ENCODE measurements around the gene NEU1. TPM values are rescaled to one million over a fixed set of nuclear protein-coding genes. Genes with fewer than 3 reads are reported as not detected.
A peak's percentile ranks its signal among the peaks of the same experiment; 100 is the strongest.
"Not testable (repeated sequence)": the region's sequence is repeated elsewhere in the genome, so short reads cannot be mapped to it uniquely, and the experiment has no call there.

NEU1 gene
- total RNA-seq, 1 experiment from 2014 or later: 38.1 TPM

- peak in 1 of 2 experiments; percentile 30 for DNase-seq (ENCODE audit: low read depth in 1 of 2, low spot score in 2 of 2)
- no peaks in the 10 kb centered on the region for H3K9me3 ChIP-seq (replicated peaks)
These were observed 26.6 kb downstream of the NEU1 start for GRCh38 chr6:31836047-31836473.

DNA sequence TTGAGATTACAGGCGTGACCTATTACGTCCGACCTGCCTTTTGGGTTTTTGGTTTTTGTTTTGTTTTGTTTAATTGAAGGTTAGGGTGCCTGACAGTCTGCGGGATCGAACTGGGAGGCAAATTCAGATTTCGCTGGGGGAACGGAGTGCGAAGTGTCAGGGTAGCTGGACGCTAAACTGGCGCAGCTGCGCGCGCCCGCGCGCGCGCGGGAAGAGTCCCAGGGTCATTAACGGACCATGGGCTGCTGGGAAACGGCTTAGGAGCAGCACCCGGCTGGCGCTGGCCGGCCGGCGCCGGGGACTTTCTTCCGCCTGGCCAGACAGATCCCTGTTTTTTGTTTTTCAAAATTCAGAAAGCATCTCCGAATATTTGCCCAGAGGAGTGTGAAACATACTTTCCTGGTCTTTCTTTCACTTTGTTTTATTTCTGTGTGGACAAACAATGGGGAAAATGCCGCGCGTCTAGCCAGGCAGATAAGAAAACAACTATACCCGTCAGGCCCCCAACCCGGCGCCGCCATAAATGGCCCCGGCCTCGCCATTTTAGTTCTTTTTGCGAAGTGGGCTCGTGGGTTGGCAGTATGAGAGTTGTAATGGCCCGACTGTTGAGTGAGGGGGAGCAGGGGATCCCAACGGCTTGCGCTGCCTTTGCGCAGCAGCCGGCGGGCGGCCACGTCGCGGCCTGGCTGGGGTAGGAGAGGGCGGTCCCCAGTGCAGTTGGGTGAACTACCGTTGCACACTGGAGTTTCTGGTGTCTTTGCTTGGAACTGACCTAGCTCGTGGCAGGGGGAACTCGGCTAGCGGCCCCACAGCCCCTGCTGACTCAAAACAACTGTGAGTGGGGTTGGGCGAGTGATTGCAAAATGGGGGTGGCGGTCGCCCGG is 28.0 kb downstream of the NEU1 start:
- Histone ChIP-seq H3K27me3 (replicated peaks) (no peaks in the 10 kb centered on the region), H3K9me3 (replicated peaks) (no peaks in the 10 kb centered on the region), H3K4me3 (peak overlapping the region; percentile 74), H3K27ac (peak overlapping the region; percentile 99), H3K36me3 (peaks cover 55% of the 10 kb centered on the region), H3K4me1 (replicated peaks) (peaks cover 38% of the 10 kb centered on the region)
- DNase-seq (ENCODE audit: low read depth in 1 of 2, low spot score in 2 of 2): peak; percentile 90 to 96

More at GRCh38 chr6:31836047-31836473, 26.6 kb downstream of the NEU1 start:
- H3K27ac ChIP-seq: 0 out of 2 replicates have a peak overlapping the region, but pooled peaks have one; percentile 21
- H3K4me3 ChIP-seq: peak overlapping the region; percentile 74
- peaks cover 67% of the 10 kb centered on the region for H3K36me3 ChIP-seq
- peaks cover 34% of the 10 kb centered on the region for H3K4me1 ChIP-seq (replicated peaks)
- H3K27me3 ChIP-seq (replicated peaks): no peaks in the 10 kb centered on the region

DNA sequence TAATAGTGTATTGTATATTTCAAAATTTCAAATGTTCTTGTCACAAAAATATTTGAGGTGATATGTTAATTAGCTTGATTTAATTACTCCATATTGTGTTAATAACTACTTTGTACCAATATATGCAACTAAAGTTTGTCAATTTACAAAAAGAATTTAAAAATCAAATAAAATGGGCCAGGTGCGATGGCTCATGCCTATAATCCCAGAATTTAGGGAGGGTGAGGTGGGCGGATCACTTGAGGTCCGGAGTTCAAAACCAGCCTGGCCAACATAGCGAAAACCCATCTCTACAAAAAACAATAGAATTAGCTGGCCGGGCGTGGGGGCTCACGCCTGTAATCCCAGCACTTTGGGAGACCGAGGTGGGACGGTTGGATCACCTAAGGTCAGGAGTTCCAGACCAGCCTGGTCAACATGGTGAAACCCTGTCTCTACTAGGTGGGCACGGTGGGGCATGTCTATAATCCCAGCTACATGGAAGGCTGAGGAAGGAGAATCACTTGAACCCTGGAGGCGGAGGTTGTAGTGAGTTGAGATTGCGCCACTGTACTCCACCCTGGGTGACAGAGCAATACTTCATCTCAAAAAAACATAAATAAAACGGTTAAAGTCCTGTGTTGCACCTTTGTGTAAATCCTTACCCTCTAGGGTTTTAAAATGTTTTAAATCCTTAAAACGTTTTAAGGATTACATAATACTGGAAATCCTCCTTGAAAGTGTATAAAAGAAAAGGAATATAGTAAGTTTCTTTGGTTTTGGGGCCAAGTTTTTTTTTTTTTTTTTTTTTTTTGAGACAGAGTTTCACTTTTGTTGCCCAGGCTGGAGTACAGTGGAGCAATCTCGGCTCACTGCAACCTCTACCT is 31.0 kb downstream of the NEU1 start:
- Histone ChIP-seq H3K9me3 (replicated peaks) (no peaks in the 10 kb centered on the region), H3K4me1 (replicated peaks) (peaks cover 20% of the 10 kb centered on the region), H3K36me3 (peaks cover 26% of the 10 kb centered on the region), H3K4me3 (no peak overlapping the region), H3K27ac (no peak overlapping the region), H3K27me3 (replicated peaks) (no peaks in the 10 kb centered on the region)
- DNase-seq (ENCODE audit: low read depth in 1 of 2, low spot score in 2 of 2): no peak

DNA sequence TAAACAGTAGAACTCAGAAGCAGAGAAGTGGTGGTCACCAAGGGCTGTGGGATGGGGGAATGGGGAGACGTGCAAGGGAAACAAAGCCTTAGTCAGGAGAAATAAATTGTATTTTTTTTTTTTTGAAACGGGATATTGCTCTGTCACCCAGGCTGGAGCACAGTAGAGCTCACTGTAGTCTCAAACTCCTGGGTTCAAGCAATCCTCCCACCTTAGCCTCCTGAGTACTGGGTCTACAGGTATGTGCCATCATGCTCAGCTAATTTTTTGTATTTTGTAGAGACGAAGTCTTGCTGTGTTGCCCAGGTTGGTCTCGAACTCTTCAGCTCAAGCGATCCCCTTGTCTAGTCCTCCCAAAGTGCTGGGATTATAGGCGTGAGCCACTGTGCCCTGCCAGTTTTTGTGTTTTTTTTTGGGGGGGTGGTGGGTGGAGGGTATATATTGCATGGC is 31.7 kb downstream of the NEU1 start:
- Histone ChIP-seq H3K27me3 (replicated peaks) (no peaks in the 10 kb centered on the region), H3K9me3 (replicated peaks) (no peaks in the 10 kb centered on the region), H3K27ac (no peak overlapping the region), H3K4me1 (replicated peaks) (peaks cover 20% of the 10 kb centered on the region), H3K4me3 (peak overlapping the region; percentile 44), H3K36me3 (peaks cover 19% of the 10 kb centered on the region)
- DNase-seq (ENCODE audit: low read depth in 1 of 2, low spot score in 2 of 2): no peak

DNA sequence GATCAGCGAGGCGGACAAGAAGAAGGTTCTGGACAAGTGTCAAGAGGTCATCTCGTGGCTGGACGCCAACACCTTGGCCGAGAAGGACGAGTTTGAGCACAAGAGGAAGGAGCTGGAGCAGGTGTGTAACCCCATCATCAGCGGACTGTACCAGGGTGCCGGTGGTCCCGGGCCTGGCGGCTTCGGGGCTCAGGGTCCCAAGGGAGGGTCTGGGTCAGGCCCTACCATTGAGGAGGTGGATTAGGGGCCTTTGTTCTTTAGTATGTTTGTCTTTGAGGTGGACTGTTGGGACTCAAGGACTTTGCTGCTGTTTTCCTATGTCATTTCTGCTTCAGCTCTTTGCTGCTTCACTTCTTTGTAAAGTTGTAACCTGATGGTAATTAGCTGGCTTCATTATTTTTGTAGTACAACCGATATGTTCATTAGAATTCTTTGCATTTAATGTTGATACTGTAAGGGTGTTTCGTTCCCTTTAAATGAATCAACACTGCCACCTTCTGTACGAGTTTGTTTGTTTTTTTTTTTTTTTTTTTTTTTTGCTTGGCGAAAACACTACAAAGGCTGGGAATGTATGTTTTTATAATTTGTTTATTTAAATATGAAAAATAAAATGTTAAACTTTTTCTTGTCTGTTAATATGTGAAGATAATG is 32.9 kb downstream of the NEU1 start:
- H3K27ac ChIP-seq: no peak overlapping the region
- peak in 1 of 2 experiments; percentile 65 for DNase-seq (ENCODE audit: low read depth in 1 of 2, low spot score in 2 of 2)
- H3K4me1 ChIP-seq (replicated peaks): peaks cover 20% of the 10 kb centered on the region
- H3K36me3 ChIP-seq: peaks cover 7% of the 10 kb centered on the region
- no peaks in the 10 kb centered on the region for H3K27me3 ChIP-seq (replicated peaks)
- peak overlapping the region; percentile 44 for H3K4me3 ChIP-seq
- no peaks in the 10 kb centered on the region for H3K9me3 ChIP-seq (replicated peaks)

DNA sequence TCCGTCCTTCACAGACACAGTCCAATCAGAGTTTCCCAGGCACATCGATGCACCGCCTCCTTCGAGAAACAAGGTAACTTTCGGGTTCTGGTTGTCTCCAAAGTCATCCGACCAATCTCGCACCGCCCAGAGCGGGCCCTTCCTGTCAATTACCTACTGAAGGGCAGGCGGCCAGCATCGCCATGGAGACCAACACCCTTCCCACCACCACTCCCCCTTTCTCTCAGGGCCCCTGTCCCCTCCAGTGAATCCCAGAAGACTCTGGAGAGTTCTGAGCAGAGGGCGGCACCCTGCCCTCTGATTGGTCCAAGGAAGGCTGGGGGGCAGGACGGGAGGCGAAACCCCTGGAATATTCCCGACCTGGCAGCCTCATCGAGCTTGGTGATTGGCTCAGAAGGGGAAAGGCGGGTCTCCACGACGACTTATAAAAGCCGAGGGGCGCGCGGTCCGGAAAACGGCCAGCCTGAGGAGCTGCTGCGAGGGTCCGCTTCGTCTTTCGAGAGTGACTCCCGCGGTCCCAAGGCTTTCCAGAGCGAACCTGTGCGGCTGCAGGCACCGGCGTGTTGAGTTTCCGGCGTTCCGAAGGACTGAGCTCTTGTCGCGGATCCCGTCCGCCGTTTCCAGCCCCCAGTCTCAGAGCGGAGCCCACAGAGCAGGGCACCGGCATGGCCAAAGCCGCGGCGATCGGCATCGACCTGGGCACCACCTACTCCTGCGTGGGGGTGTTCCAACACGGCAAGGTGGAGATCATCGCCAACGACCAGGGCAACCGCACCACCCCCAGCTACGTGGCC is 35.1 kb downstream of the NEU1 start, which contains the start of gene HSPA1B:
HSPA1B (plus strand) TSS at position 453 of the 794 bp plus-strand sequence; CDS start at position 666, 213 bp downstream.
- H3K27me3 ChIP-seq (replicated peaks): no peaks in the 10 kb centered on the region
- DNase-seq (ENCODE audit: low read depth in 1 of 2, low spot score in 2 of 2): peak; percentile 100
- peaks cover 7% of the 10 kb centered on the region for H3K36me3 ChIP-seq
- H3K9me3 ChIP-seq (replicated peaks): no peaks in the 10 kb centered on the region
- H3K4me1 ChIP-seq (replicated peaks): peaks cover 22% of the 10 kb centered on the region
- peak within 1 kb of the TSS; percentile 57 for H3K4me3 ChIP-seq
- H3K27ac ChIP-seq: peak within 1 kb of the TSS; percentile 49

DNA sequence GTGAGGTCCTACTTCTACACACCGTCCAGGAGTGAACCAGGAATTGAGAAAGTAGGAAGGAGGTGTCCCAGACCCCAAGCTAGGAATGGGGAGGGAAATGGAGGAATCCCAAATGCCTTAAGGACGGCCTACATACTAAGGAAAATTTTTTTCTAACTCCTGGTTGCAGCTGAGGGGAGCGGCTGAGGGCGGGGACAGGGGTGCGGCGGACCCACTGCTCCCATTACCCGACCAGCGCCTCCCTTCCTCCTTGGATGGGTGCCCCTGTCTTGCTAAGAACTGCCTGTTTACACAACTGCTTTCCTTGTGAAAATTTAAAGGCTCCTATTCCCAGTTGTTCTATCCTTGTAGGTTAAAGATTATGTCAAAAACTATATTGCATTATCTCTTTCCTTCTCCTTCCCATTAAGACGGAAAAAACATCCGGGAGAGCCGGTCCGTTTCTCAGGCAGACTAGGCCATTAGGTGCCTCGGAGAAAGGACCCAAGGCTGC is 35.8 kb downstream of the NEU1 start:
- peak in 1 of 2 experiments; percentile 73 for DNase-seq (ENCODE audit: low read depth in 1 of 2, low spot score in 2 of 2)
- H3K9me3 ChIP-seq (replicated peaks): no peaks in the 10 kb centered on the region
- no peaks in the 10 kb centered on the region for H3K27me3 ChIP-seq (replicated peaks)
- peak overlapping the region; percentile 57 for H3K4me3 ChIP-seq
- peak overlapping the region; percentile 49 for H3K27ac ChIP-seq
- peaks cover 7% of the 10 kb centered on the region for H3K36me3 ChIP-seq
- peaks cover 23% of the 10 kb centered on the region for H3K4me1 ChIP-seq (replicated peaks)

DNA sequence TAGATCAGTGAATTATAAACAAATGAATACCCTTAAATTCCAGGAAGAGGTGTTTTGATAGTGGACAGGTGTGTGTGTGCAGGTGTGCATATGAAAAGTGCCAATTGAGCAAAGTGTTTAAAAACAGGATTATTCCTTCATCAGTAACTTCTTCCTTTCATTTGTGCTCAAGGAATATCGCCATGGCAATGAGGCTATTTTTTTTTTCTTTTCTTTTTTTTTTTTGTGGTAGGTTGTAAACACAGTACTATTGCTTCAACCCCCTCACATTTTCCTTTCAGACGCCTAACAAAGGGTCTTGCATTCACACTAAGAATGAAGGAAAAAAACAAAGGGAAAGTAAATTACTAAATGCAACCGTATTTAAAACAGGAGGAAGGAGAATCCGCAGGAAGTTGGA is 37.1 kb downstream of the NEU1 start:
- no peak overlapping the region for H3K4me3 ChIP-seq
- H3K27ac ChIP-seq: no peak overlapping the region
- peaks cover 31% of the 10 kb centered on the region for H3K4me1 ChIP-seq (replicated peaks)
- no peaks in the 10 kb centered on the region for H3K9me3 ChIP-seq (replicated peaks)
- H3K36me3 ChIP-seq: peaks cover 4% of the 10 kb centered on the region
- no peak for DNase-seq (ENCODE audit: low read depth in 1 of 2, low spot score in 2 of 2)
- H3K27me3 ChIP-seq (replicated peaks): no peaks in the 10 kb centered on the region

- H3K27ac ChIP-seq; H3K27me3 ChIP-seq (replicated peaks); H3K4me3 ChIP-seq; H3K9me3 ChIP-seq (replicated peaks); DNase-seq (ENCODE audit: low read depth in 1 of 2, low spot score in 2 of 2): not testable (repeated sequence)
- Histone ChIP-seq H3K36me3 (peaks cover 10% of the 10 kb centered on the region), H3K4me1 (replicated peaks) (peaks cover 37% of the 10 kb centered on the region)
These were observed 38.9 kb downstream of the NEU1 start for GRCh38 chr6:31823592-31824196.

DNA sequence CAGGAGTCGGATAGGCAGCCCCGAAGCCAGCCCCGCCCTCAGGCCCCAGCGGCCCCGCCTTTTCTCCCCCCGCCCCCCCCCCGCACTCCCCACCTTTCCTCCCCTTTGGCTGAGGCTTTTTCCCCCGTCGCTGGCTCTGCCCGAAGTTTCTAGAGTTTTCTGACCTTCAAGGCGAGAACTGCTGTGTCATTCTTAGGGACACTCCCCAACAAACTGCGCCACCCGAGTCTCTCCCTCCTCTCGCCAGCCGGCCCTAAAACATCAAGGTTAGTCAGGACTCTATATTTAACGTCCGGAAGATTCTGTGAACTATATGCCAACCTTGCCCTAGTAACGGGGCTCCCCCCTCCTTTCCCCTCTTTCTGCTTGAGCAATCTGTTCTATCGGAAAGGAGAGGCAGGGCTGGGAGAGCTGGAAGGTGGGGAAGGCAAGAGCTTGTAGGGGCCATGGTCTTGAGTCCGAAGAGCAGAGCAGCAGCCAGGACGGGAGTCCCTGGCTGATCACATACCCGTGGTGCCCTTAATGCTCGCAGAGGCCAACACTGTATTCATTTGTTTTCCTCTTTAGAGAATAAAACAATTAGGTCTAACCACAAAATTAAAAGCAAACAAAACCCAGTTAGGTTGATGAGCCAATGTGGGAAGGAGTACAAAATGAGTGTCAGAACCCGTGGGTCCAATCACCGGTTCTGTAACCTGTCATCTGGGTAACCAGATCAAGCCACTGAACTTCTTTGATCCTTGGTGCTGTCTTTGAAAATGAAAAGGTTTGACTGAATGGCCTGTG is 40.4 kb downstream of the NEU1 start:
- peak; percentile 80 to 87 for DNase-seq (ENCODE audit: low read depth in 1 of 2, low spot score in 2 of 2)
- peak overlapping the region; percentile 42 for H3K4me3 ChIP-seq
- peaks cover 49% of the 10 kb centered on the region for H3K4me1 ChIP-seq (replicated peaks)
- H3K27ac ChIP-seq: peak overlapping the region; percentile 85
- peaks cover 13% of the 10 kb centered on the region for H3K36me3 ChIP-seq
- no peaks in the 10 kb centered on the region for H3K9me3 ChIP-seq (replicated peaks)
- H3K27me3 ChIP-seq (replicated peaks): no peaks in the 10 kb centered on the region

DNA sequence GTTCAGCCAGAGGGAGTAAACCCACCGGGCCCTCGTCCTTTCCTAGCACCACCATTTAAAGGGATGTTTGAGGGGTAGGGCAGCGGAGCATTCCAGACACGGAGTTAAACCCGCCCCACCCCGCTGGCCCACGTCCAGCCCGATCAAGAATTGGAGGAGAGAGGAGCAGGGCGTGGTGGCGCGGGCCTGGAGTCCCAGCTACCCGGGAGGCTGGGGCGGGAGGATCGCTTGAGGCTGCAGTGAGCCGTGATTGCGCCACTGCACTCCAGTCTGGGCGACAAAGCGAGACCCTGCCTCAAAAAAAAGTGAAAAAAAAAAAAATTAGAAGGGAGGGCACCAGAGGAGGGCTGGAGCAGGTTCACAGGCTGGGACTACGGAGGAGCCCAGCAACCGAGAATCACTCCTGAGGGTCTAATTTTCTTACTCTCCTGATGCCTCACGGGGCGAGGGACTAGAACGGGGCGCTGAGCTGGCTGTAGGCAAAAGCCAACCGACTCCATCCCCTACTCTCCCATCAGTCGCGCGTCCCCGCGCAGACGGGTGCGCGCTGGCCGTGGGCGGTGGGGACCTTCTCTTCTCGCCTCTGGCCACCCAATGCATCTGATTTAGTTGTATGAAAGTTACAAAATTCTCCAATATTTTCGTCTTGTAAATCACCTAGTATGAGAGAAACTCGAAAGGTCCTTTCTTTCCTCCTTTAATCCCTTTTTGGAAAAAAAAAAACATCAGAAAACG is 41.2 kb downstream of the NEU1 start:
- DNase-seq (ENCODE audit: low read depth in 1 of 2, low spot score in 2 of 2): peak; percentile 58 to 80
- peaks cover 13% of the 10 kb centered on the region for H3K36me3 ChIP-seq
- peak overlapping the region; percentile 85 for H3K27ac ChIP-seq
- no peaks in the 10 kb centered on the region for H3K9me3 ChIP-seq (replicated peaks)
- peaks cover 45% of the 10 kb centered on the region for H3K4me1 ChIP-seq (replicated peaks)
- H3K4me3 ChIP-seq: peak overlapping the region; percentile 42
- H3K27me3 ChIP-seq (replicated peaks): no peaks in the 10 kb centered on the region
